Measurements from ENCODE around the gene TNFRSF1A. TPM values are rescaled to one million over a fixed set of nuclear protein-coding genes. Genes with fewer than 3 reads are reported as not detected.

The TNFRSF1A gene
- total and polyA plus RNA-seq, 9 of the 15 experiments (the other 6 are each of a cell fraction or from before 2014, with no cell fraction given): 0.76 to 43.5 (median 30.0) TPM

DNA sequence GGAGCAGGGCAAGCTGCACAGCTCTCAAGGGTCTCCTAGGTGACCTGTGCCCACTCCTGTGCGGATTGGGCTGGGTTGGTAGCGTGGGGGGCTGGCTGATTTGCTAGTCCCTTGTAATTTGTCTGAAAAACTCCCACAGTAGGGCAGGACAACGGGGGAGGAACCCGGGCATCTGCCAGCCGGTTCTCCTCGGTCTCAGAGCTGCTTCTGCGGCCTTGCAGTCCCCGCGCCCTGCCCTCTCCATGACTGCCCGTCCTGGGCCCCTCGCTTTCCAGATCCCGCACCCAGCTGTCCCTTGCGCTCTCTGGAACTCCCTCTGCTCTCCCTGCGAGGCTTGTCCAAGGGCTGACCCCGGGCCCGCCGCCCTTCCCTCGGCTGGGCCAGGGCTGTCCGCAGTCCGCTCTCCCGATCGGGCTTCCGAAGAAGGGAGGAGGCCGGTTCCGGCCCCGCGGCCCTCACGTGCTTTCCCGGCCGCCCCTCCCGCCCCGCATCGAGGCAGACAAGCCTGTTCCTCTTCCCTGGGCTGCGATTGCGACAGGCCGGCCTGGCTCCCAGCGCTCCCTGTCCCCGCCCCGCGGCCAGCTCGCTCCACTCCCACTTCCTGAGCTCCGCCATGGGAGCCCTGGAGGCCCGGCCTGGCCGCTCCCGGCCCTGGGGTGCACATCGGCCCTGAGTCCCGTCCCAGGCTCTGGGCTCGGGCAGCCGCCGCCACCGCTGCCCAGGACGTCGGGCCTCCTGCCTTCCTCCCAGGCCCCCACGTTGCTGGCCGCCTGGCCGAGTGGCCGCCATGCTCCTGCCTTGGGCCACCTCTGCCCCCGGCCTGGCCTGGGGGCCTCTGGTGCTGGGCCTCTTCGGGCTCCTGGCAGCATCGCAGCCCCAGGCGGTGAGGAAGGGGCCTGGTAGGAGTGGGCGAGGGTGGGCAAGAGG, 42.0 kb upstream of the TNFRSF1A start, which contains the start of gene LTBR (continued):
- TF ChIP-seq BCLAF1 (IDR thresholded peaks at IDR 0.05; ENCODE audit: borderline replicate concordance in 1 of 2, control insufficient read depth in 1 of 2, low read depth in 2 of 2, low read length in 1 of 2) (no peak), NFE2 (IDR thresholded peaks at IDR 0.05; ENCODE audit: low read depth) (no peak), POLR2G (IDR thresholded peaks at IDR 0.05; ENCODE audit: low read depth, low read length) (peak; percentile 90), RBFOX2 (IDR thresholded peaks at IDR 0.05; ENCODE audit: low read depth, low read length) (peak; percentile 90), HIVEP1 (CRISPR knock-in tag; IDR thresholded peaks at IDR 0.05) (no peak), E2F3 (CRISPR knock-in tag; IDR thresholded peaks at IDR 0.05) (no peak), ARID2 (IDR thresholded peaks at IDR 0.05) (no peak), PRPF4 (IDR thresholded peaks at IDR 0.05; ENCODE audit: insufficient read depth, low read depth, low read length, poor library complexity, severe bottlenecking) (no peak), SAFB2 (IDR thresholded peaks at IDR 0.05; ENCODE audit: borderline replicate concordance, low read depth, low read length, severe bottlenecking) (no peak), RNF2 (IDR thresholded peaks at IDR 0.05) (peak; percentile 77; the same call in 1 of the 2 replicates), U2AF1 (optimal IDR thresholded peaks at IDR 0.05; ENCODE audit: low read depth, low read length) (peak; percentile 82), ZNF280A (IDR thresholded peaks at IDR 0.05; ENCODE audit: low read depth, partially characterized antibody) (no peak), TRIM24 (IDR thresholded peaks at IDR 0.05) (0 out of 4 replicates have a peak, but pooled peaks of 1 of the 2 experiments have one; percentile 31)

Data from K562 (cell line).